GM21619 (cell line): ENCODE measurements around the gene HEBP2.
A peak's percentile ranks its signal among the peaks of the same experiment; 100 is the strongest.

Source experiments
- ATAC-seq: cut with Tn5 transposase; IDR thresholded peaks from one replicate; pipeline ENCODE4 v1.9.1; 2021; ENCODE audit not compliant: unreplicated experiment

HEBP2 gene

GRCh38 chr6:138451043-138451442 lies 47.0 kb downstream of the HEBP2 start:
- ATAC-seq: no peak

DNA sequence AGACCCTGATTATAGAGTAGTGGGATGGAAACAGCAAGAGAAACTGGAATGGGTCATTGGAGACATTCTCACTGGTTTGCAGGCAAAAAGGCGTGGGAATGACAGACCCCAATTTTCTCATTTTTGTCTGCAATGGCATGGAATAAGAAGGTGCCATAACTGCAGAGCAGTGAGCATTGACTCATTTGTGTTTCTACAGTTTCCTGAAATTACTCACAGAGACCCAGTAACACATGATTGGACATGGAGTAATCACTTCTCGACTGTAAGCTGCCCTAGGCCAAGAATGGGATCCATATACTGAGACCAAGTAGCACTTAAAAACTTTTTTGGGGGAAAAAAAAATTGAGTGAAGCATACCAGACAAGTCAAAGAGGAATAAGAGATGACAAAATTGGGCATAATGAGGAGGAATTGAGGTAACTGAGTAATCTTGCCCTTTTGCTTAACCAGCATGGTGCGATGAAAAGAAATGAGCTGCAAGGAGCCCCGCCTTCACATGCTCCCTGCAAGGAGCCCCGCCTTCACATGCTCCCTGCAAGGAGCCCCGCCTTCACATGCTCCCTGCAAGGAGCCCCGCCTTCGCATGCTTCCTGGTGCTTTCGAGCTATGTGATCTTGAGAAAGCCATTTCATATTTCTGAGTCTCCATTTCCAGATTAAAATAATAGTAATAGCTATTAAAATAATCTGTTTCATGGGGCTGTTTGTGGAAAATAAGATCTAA lies 51.1 kb downstream of the HEBP2 start:
- no peak for ATAC-seq

- ATAC-seq: peak; percentile 98
These were observed 51.9 kb downstream of the HEBP2 start for GRCh38 chr6:138455746-138456400.

DNA sequence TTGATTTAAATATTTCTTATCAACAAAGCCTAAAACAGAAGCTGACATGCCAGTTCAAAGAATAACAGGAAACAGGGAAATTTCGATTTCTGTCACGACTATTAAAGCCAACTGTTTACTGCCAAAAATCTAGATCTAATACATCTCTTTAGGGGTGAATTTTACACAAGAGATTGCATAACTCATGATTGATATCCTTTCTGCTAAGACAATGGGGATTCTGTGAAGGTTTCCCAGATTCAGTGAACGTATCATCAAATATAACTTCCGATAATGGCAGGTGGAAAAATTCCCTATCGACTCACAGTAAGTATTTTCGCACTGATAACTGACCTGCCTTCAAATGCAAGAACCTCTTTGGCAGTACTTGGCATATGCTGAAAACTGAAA lies 52.4 kb downstream of the HEBP2 start:
- peak; percentile 2 for ATAC-seq

GRCh38 chr6:138461647-138462046 lies 57.6 kb downstream of the HEBP2 start:
- no peak for ATAC-seq

DNA sequence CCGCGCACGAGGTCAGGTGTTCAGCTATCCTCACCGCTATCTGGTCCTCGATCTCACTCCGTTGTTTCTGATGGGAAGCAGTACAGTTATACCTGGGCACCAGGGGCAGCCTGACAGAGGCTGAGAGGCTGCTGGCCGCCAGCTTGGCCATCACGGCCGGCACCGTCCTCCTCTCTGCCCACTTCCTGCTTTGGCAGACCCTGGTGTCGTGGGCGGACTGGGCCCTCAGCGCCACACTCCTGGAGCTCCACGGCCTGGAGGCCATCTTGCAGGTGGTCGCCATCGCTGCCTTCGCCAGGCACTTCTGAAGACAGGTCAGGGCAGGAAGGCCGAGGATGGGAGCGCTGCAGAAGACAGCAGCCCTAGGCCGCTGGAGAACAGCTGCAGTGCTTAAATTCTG lies 60.1 kb downstream of the HEBP2 start:
- no peak for ATAC-seq

DNA sequence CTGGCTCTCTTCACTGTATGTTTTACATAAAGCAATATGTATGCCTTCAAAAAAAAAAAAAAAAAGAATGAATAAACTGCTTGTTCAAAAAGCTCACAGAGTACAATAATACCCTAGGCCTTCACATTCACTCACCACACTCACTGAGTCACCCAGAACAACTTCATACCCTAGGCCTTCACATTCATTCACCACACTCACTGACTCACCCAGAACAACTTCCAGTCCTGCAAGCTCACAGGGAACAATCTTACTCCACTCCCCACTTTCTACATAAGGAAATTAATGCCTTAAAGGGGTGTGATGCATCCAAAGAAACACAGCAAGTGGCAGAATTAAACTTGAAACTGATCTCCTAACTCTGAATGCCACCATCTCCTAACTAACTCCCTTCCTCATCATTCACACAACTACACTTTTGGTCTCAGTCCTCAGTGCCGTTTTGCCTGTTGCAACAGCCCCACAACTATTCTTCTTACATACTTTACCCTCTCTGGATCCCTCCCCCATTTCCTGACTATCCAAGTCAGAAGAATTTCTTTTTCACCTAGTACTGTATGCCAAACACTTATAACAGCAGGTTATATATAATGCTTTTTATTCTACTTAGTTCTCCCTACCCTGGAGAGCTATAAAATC lies 61.1 kb downstream of the HEBP2 start:
- no peak for ATAC-seq

DNA sequence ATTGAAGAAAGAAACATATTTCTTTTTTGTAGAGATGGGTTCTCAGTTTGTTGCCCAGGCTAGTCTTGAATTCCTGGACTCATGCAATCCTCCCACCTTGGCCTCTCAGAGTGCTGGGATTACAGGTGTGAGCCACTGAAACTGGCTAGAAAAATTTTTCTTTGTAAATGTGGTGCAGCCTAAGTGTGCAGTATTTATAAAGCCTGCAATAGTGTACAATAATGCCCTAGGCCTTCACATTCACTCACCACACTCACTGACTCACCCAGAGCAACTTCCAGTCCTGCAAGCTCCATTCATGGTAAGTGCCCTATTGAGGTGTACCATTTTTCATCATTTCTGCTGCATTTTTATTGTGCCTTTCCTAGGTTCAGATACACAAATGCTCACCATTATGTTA lies 63.9 kb downstream of the HEBP2 start:
- no peak for ATAC-seq

DNA sequence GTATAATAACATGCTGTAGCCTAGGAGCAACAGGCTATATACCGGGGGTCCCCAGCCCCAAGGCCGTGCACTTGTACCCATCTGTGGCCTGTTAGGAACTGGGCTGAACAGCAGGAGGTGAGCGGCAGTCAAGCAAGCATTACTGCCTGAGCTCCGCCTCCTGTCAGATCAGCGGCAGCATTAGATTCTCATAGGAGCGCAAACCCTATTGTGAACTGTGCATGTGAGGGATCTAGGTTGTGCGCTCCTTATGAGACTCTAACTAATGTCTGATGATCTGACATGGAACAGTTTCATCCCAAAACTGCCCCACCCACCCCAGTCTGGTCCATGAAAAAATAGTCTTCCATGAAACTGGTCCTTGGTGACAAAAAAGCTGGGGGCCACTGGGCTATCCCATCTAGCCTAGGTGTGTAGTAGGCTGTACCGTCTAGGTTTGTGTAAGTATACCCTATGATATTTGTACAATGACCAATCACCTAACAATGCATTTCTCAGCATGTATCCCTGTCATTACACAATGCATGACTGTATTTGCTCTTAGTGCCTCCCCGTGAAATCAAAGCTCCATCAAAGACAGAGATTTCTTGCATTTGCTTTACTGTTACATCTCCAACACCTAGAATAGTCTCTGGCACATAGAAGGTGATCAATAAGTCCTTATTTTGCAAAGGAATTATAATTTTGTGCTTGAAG lies 64.4 kb downstream of the HEBP2 start:
- ATAC-seq: no peak
